Rectal smooth muscle tissue (tissue), 1 donor: Measurements from ENCODE around the gene ZNF69.
A peak's percentile ranks its signal among the peaks of the same experiment; 100 is the strongest.
"Not testable (repeated sequence)": the region's sequence is repeated elsewhere in the genome, so short reads cannot be mapped to it uniquely, and the experiment has no call there.

Source experiments
- H3K27ac ChIP-seq: one replicate; pipeline ENCODE4 v1.7.0; 2013; ENCODE audit warnings: low read depth, low read length, inconsistent platforms
- H3K27me3 ChIP-seq: one replicate; pipeline ENCODE4 v1.7.0; 2013; ENCODE audit warnings: low read length; ENCODE audit not compliant: control insufficient read depth, insufficient read depth
- H3K36me3 ChIP-seq: one replicate; pipeline ENCODE4 v1.7.0; 2013; ENCODE audit warnings: low read length; ENCODE audit not compliant: control insufficient read depth, insufficient read depth
- H3K4me1 ChIP-seq: one replicate; pipeline ENCODE4 v1.7.0; 2013; ENCODE audit warnings: low read length; ENCODE audit not compliant: control insufficient read depth, insufficient read depth
- H3K4me3 ChIP-seq: one replicate; pipeline ENCODE4 v1.7.0; 2013; ENCODE audit warnings: low read length
- H3K9ac ChIP-seq: one replicate; pipeline ENCODE4 v1.7.0; 2013; ENCODE audit warnings: low read length

The ZNF69 gene

GRCh38 chr19:11887611-11888531, at the start of gene ZNF69:
Gene ZNF69, plus strand, starts transcription at chr19:11887782. Its CDS starts 142 bp downstream, at chr19:11887924.
- peak within 1 kb of the TSS; percentile 78 for H3K27ac ChIP-seq
- peaks cover 2% of the 10 kb centered on the region for H3K4me1 ChIP-seq
- no peaks in the 10 kb centered on the region for H3K36me3 ChIP-seq

GRCh38 chr19:11843722-11844121, 43.9 kb upstream of the ZNF69 start:
- Histone ChIP-seq H3K9ac (no peak overlapping the region), H3K27me3 (no peaks in the 10 kb centered on the region), H3K36me3 (no peaks in the 10 kb centered on the region), H3K4me1 (no peaks in the 10 kb centered on the region), H3K27ac (no peak overlapping the region), H3K4me3 (no peak overlapping the region)

More at GRCh38 chr19:11887611-11888531, at the start of gene ZNF69:
- Histone ChIP-seq H3K4me3 (peak within 1 kb of the TSS; percentile 95), H3K9ac (peak within 1 kb of the TSS; percentile 75), H3K27me3 (no peaks in the 10 kb centered on the region)

GRCh38 chr19:11847615-11848014, 40.0 kb upstream of the ZNF69 start:
- not testable (repeated sequence) for H3K27ac ChIP-seq, H3K27me3 ChIP-seq, H3K36me3 ChIP-seq, H3K4me1 ChIP-seq, H3K4me3 ChIP-seq, H3K9ac ChIP-seq

GRCh38 chr19:11848200-11848593, 39.4 kb upstream of the ZNF69 start:
- H3K9ac ChIP-seq: no peak overlapping the region

GRCh38 chr19:11848594-11849469, 38.8 kb upstream of the ZNF69 start, which contains the start of gene ZNF439:
Gene ZNF439, plus strand, starts transcription at chr19:11848726. Its CDS starts 142 bp downstream, at chr19:11848868.
- Histone ChIP-seq H3K9ac (no peak within 1 kb of the TSS), H3K27me3 (no peaks in the 10 kb centered on the region), H3K27ac (no peak within 1 kb of the TSS), H3K4me1 (no peaks in the 10 kb centered on the region), H3K36me3 (no peaks in the 10 kb centered on the region), H3K4me3 (peak within 1 kb of the TSS; percentile 76)

More at GRCh38 chr19:11848200-11848593, 39.4 kb upstream of the ZNF69 start:
- Histone ChIP-seq H3K27ac (no peak overlapping the region), H3K36me3 (no peaks in the 10 kb centered on the region), H3K4me3 (peak overlapping the region; percentile 76), H3K4me1 (no peaks in the 10 kb centered on the region), H3K27me3 (no peaks in the 10 kb centered on the region)

GRCh38 chr19:11850289-11850688, 37.3 kb upstream of the ZNF69 start:
- not testable (repeated sequence) for H3K4me1 ChIP-seq, H3K4me3 ChIP-seq, H3K27me3 ChIP-seq, H3K9ac ChIP-seq, H3K27ac ChIP-seq, H3K36me3 ChIP-seq

GRCh38 chr19:11853358-11853757, 34.2 kb upstream of the ZNF69 start:
- Histone ChIP-seq H3K9ac (no peak overlapping the region), H3K4me1 (no peaks in the 10 kb centered on the region), H3K27me3 (no peaks in the 10 kb centered on the region), H3K36me3 (no peaks in the 10 kb centered on the region), H3K4me3 (no peak overlapping the region), H3K27ac (no peak overlapping the region)

- no peak overlapping the region for H3K4me3 ChIP-seq
- no peak overlapping the region for H3K9ac ChIP-seq
- H3K4me1 ChIP-seq: no peaks in the 10 kb centered on the region
- H3K36me3 ChIP-seq: no peaks in the 10 kb centered on the region
- no peak overlapping the region for H3K27ac ChIP-seq
- no peaks in the 10 kb centered on the region for H3K27me3 ChIP-seq
These were observed 30.9 kb upstream of the ZNF69 start for GRCh38 chr19:11856596-11857250.

- Histone ChIP-seq H3K9ac (no peak overlapping the region), H3K36me3 (no peaks in the 10 kb centered on the region), H3K27me3 (no peaks in the 10 kb centered on the region), H3K4me3 (no peak overlapping the region), H3K27ac (no peak overlapping the region), H3K4me1 (no peaks in the 10 kb centered on the region)
These were observed 26.9 kb upstream of the ZNF69 start for GRCh38 chr19:11860721-11861120.

GRCh38 chr19:11861301-11861700, 26.3 kb upstream of the ZNF69 start:
- Histone ChIP-seq H3K36me3 (no peaks in the 10 kb centered on the region), H3K4me1 (no peaks in the 10 kb centered on the region), H3K27me3 (no peaks in the 10 kb centered on the region), H3K9ac (no peak overlapping the region), H3K27ac (no peak overlapping the region), H3K4me3 (no peak overlapping the region)

- H3K4me1 ChIP-seq, H3K27ac ChIP-seq, H3K27me3 ChIP-seq, H3K9ac ChIP-seq, H3K4me3 ChIP-seq: not testable (repeated sequence)
- peaks cover 14% of the 10 kb centered on the region for H3K36me3 ChIP-seq
These were observed 19.8 kb upstream of the ZNF69 start for GRCh38 chr19:11867766-11868165.

GRCh38 chr19:11868188-11868587, 19.4 kb upstream of the ZNF69 start:
- Histone ChIP-seq H3K36me3 (peaks cover 14% of the 10 kb centered on the region), H3K4me3 (no peak overlapping the region), H3K9ac (no peak overlapping the region)

More at GRCh38 chr19:11868188-11868587, 19.4 kb upstream of the ZNF69 start:
- Histone ChIP-seq H3K27ac (no peak overlapping the region), H3K27me3 (no peaks in the 10 kb centered on the region), H3K4me1 (no peaks in the 10 kb centered on the region)
